Medulla oblongata (tissue), 1 donor: ENCODE measurements around the gene INPP4B.
"Not testable (repeated sequence)": the region's sequence is repeated elsewhere in the genome, so short reads cannot be mapped to it uniquely, and the experiment has no call there.

Experiments
- DNase-seq: peaks from one replicate; pipeline ENCODE4 v3.0.0-alpha.2; 2015; ENCODE audit errors: extremely low spot score

INPP4B gene

DNA sequence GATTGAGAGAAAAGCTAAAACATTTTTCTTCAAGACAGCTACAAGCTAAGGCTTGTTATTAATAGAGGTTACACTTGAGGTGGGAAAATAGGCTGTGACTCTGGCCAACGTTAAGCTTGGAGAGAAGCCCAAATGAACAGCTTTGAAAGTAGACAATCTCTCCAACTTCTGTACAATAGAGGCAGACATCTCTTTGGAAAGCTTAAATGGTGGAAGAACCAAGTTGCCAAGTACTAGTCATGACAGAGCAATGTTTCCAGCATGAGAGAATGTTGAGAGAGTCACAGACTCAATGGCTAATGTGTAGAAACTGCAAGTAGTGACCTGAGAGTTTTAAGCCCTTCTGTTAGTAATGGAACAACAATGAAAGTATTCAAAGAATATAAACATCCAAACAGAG is 298.1 kb downstream of the INPP4B start:
- DNase-seq = peak; percentile 45

DNA sequence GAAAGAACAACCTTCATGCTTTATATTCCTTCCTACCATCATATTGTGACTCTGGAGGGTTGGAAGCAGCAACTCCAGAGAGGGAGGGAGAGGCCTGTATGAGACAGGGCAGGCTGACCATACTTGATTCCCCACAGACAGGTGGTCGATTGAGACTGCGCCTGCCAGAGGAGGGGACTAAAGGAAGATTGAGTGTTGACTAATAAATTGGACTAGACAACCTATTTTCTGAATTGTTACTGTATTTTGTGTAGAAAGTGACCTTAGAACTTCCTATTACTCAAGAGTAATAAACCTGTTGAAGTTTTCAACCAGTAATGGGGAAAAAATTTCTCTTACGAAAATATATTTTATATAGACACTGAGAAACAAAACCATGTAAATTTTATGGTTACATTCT is 301.5 kb downstream of the INPP4B start:
- no peak for DNase-seq

DNA sequence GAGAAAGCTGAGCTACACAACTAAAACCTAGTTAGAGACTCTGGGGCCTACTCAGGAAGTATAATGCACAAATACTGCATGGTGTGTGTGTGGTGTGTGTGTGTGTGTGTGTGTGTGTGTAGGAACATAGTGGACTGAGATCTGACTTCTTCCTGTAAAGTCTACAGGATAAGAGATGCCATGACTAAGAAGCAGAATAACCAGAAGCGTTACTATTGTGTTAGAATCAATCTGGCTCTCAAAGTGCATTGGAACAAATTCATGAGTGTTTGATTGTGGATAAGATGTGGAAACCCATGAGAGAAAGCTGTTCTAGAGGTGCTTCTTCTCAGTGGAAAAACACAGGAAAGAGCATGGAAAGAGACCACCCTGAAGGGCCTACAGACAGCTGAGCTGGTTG is 302.1 kb downstream of the INPP4B start:
- DNase-seq = no peak

- no peak for DNase-seq
Observed at GRCh38 chr4:142540483-142540804, 305.7 kb downstream of the INPP4B start.

DNA sequence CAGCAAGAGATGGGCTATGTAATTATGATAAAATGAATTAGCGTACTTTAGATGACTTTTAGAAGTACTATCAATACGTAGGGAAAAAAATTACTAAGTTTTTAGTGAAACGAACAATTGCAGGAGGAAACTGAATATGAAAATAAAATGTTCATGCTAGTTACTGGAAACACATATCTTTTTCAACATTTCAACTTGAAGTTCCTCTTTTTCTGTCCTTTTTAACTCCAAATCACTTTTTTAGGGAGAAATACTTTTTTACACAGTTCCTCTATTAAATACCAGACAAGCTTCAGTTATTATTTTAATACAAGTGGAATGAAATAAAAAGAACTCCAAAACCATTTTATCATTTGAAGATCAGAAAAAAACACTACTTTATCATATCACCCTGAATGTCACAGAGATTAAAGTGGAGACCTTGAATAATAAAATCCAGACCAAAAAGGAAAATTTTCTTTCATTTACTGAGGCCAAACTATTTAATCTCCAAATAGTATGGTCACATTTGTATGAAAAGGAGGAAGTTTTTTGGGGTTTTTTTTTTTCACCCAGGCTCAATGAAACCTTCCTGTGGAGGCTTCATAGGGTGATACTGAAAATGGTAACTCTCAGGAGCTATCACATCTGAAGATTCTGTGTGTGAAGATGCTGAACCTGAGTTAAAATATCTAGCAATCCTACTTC is 306.2 kb downstream of the INPP4B start:
- DNase-seq = no peak

GRCh38 chr4:142535009-142535408 is 311.1 kb downstream of the INPP4B start:
- no peak for DNase-seq

- DNase-seq = no peak
Observed at GRCh38 chr4:142532054-142532453, 314.0 kb downstream of the INPP4B start.

GRCh38 chr4:142530728-142531127 is 315.4 kb downstream of the INPP4B start:
- DNase-seq = no peak

DNA sequence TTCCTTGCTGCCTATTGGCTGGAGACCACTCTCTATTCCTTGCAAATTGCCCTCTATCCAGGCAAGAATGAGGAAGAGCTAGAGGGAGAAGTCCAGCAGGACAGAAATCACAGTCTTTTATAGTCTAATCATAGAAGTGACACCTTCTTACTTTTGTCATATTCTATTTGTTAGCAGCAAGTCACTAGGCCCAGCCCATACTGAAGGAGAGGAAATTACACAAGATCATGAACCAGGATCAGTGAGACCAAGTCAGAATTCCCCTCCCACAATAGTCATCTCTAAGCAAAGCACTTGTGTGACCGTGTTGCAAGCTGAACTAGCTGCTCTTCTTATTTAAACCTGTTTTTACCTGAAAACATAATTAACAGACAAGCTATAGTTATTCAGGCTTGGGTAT is 317.7 kb downstream of the INPP4B start:
- DNase-seq = no peak

GRCh38 chr4:142523111-142523510 is 323.0 kb downstream of the INPP4B start:
- DNase-seq = no peak

- no peak for DNase-seq
Observed at GRCh38 chr4:142519342-142519741, 326.8 kb downstream of the INPP4B start.

GRCh38 chr4:142516686-142517526 is 329.2 kb downstream of the INPP4B start:
- no peak for DNase-seq

DNA sequence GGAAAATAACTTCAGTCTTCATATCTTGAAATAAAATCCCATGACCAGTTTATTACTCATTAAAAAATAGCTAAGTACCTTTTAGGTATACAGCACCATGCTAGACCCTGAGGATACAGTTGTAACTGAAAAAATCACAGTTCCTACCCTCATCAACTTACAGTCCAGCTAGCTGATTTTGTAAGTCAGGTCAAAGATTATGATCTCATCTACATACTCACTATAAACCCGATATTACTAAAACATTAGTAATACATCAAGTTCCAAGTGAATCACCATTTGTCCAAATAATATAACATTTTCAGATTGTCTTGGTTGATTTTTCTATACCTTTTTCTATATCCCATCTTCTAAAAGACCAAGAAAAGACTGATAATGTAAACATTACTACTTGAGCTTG is 333.9 kb downstream of the INPP4B start:
- DNase-seq = no peak

DNA sequence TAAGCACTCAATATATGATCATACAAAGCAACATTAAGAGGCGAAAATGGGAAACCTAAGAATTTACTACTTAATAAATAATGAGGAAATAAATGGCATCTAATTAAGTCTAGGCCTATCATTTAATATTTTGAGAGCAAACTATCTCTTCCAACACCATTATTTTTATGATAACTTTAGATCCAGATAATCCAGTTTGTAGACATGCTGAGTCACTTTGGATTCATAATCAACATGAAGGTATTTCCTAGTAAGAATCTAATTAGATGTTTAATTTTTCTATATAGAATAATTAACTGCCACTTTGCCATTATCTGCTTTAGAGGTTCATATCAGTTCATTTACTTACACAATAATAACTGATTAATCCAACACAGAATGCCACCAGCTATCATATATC is 336.2 kb downstream of the INPP4B start:
- no peak for DNase-seq

- DNase-seq = not testable (repeated sequence)
Observed at GRCh38 chr4:142509381-142509780, 336.7 kb downstream of the INPP4B start.

DNA sequence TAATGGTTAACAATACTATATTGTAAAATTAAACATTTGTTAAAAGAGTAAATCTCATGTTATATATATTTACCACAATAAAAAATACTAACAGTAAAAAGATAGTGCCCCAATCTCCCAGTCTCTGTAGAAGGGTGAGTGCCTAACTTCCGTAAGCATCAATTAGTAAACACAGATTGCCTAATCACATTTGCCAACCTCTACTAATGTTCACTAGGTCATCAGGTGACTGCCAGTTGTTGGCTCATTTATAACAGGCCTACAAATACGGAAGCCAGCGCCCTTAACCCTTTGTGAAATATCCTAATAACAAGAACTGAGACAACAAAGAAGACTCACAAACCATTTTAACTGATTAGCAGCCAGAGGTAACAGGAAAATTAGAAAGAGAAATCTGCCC is 345.1 kb downstream of the INPP4B start:
- no peak for DNase-seq

- DNase-seq = no peak
Observed at GRCh38 chr4:142497606-142498005, 348.5 kb downstream of the INPP4B start.

DNA sequence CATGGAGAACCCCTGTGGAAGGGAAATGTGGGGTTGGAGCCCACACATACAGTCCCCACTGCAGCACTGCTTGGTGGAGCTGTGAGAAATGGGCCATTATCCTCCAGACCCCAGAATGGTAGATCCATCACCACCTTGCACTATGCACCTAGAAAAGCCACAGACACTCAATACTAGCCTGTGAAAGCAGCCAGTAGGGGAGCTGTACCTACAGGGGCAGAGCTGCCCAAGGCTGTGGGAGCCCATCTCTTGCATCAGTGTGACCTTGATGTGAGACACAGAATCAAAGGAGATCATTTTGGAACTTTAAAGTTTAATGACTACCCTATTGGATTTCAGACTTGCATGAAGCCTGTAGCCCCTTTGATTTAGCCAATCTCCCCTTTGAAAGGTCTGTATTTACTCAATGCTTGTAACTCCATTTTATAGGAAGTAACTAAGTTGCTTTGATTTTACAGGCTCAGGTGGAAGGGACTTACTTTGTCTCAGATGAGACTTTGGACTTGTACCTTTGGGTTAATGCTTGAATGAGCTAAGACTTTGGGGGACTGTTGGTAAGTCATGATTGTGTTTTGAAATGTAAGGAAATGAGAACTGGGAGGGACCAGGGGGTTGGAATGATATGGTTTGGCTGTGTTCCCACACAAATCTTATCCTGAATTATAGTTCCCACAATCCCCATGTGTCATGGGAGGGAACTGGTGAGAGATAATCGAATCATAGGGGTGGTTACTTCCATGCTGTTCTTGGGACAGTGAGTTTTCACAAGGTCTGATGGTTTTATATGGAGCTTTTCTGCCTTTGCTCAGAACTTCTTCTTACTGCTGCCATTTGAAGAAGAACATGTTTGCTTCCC is 352.6 kb downstream of the INPP4B start:
- no peak for DNase-seq

DNA sequence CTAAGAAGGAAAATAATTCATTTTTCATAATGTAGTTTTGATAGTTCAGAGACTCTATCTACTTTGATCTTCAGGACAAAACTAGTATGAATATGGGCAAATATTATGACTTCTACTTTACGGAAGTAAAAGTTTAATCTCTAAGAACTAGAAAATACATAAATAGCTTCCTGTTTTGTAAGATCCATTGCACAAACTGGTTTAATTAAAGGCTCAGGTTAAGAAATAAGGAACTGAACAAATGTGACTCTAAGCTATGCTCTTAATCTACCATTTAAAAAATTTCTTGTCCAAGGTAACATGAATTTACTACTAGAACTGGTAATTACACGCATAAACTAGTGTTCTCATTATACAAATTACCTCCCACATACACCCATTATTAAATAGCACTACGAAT is 360.6 kb downstream of the INPP4B start:
- DNase-seq = no peak

DNA sequence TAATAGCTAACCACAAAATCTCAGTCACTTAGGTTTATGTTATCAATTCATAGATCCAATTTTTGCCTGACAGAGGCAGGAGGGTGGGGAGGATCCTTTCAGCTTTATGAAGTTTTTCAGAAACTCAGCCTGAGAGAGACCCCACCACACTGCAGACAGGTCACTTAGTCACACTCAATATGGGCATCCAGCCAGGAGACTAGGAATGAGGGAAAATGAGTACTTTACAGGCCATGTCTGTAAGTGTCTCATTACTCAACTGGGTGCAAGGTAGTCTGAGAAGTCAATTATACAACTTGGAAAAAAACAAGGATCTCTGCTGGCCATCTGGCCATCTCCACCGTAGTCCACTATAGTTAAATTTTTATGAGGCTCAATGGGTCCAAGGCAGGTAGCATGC is 365.9 kb downstream of the INPP4B start:
- no peak for DNase-seq

GRCh38 chr4:142475663-142476062 is 370.4 kb downstream of the INPP4B start:
- no peak for DNase-seq

GRCh38 chr4:142474398-142475087 is 371.6 kb downstream of the INPP4B start:
- DNase-seq = no peak
